HG02973 (cell line): ENCODE measurements around the gene APOBEC3B.
"Not testable (repeated sequence)": the region's sequence is repeated elsewhere in the genome, so short reads cannot be mapped to it uniquely, and the experiment has no call there.

Experiments
- ATAC-seq: cut with Tn5 transposase; IDR thresholded peaks from one replicate; pipeline ENCODE4 v1.9.1; 2021; ENCODE audit warnings: moderate library complexity; ENCODE audit not compliant: unreplicated experiment

Gene APOBEC3B

GRCh38 chr22:38965614-38966379, 16.4 kb upstream of the APOBEC3B start:
- ATAC-seq = no peak

DNA sequence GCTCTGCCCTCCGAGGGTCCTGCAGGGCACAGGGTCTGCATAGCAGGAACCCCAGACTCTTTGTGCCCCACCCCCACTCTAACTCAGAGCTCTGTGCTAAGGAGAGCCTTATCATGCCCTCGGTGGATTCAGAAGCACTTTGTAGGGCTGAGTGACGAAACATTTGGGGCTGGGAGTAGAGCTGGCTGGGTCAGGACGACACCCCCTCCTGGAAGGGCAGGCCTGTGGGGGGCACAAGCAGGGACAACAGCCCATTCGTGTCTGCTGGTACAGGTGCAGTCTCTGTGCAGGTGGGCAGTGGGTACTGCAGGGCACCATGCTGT, 15.8 kb upstream of the APOBEC3B start:
- ATAC-seq = no peak

GRCh38 chr22:38966942-38967341, 15.2 kb upstream of the APOBEC3B start:
- ATAC-seq = no peak

DNA sequence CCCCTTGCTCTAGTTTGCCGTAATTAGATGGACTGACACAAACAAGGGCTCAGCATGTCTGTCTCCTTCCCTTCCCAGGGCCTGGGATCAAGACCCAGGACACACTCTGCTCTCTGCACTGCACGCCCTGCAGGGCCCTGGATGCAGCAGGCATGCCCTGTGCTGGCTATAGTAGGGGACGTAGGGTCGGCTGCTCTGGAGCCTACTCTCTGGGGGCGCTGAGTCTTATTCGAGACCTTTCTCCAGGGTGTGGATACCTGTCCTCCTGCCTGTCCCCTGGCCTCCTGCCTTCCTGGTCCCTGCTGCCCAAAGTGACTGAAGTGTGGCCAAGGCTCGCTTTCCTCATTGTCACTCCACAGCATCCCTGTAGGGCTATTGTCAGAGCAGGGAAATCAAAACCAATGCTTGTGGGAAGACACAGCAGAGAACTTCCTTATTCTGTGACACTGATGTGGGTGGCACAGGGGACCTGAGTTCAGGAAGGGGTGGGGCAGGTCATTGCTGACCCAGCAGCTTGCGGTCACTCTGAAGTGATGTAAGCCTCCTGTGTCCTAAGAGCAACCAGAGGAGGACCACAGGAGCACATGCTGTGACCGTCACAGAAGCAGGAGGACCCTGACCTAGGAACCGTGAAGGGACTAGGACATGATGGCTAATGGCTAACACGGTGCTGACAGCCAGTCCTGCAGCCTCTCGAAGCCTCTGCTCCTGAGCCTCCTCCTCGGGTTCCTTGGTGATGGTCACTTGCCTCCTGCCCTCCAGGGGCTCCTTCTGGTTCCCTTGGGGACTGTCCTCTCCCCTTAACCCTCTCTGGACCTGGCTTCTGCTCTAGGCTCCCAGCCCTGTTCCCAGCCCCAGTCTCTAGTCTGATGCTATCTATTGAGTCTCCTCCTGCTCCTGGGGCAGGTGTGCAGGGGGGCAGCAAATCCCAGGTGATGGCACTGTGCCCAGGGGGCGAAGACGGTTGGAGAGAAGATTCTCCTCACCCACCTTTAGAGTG, 14.4 kb upstream of the APOBEC3B start:
- ATAC-seq = no peak

DNA sequence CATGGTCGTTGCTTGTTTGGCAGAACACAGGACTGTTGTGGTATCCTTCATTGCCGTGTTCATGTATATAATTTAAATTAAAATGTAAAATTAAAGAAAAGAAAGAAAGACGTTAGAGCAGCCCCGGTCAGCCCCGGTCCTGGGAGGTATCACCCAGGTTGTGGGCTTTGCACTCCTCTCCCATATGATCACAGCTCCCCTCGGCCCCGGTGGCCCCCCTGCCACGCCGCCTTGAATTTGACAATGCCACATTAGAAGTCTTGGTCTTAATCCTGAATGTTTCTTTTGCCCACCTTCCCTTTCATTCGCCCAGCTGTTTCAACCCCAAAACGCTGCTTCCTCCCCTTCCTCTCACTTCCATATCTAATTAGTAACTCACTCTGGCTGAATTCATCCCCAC, 13.3 kb upstream of the APOBEC3B start:
- ATAC-seq = no peak

DNA sequence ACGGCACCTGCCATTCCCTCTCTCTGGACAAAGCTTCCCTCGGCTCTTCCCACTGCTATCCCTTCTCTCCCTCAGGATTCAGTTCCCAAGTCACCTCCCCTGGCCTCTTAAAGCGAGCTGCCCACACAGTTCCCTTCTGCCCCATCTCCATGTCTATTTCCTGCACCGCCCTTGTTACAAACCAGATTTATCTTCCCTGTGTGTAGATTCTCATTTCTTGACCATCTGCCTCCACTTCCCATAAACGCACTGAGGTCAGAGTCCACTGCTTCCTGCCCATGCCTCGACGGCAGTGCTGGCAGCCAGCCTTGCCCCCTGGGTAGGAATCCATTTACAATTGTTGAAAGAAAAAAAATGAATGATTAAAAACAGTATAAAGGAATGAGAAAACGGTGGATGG, 11.6 kb upstream of the APOBEC3B start:
- ATAC-seq = no peak

- no peak for ATAC-seq
These were observed 10.9 kb upstream of the APOBEC3B start for GRCh38 chr22:38971202-38971601.

- no peak for ATAC-seq
These were observed 10.4 kb upstream of the APOBEC3B start for GRCh38 chr22:38971791-38972190.

DNA sequence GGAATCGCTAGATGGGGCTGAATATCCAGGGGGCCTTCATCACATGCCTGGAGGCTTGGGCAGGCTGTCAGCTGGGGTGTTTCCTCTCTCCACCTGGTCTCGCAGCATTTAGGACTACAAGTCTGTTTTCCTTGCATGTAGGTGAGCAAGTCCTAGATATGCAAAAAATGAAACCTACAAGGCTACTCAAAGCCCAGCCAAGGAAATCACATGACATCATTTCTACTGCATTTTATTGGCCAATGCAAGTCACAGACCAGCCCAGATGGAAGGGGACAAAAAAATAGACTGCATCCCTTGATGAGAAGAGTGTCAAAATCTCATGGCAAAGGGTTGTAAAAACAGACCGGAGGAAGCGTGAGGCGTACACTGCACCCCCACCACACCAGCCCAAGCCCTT, 9.6 kb upstream of the APOBEC3B start:
- no peak for ATAC-seq

GRCh38 chr22:38973289-38974169, 8.6 kb upstream of the APOBEC3B start:
- ATAC-seq = no peak

DNA sequence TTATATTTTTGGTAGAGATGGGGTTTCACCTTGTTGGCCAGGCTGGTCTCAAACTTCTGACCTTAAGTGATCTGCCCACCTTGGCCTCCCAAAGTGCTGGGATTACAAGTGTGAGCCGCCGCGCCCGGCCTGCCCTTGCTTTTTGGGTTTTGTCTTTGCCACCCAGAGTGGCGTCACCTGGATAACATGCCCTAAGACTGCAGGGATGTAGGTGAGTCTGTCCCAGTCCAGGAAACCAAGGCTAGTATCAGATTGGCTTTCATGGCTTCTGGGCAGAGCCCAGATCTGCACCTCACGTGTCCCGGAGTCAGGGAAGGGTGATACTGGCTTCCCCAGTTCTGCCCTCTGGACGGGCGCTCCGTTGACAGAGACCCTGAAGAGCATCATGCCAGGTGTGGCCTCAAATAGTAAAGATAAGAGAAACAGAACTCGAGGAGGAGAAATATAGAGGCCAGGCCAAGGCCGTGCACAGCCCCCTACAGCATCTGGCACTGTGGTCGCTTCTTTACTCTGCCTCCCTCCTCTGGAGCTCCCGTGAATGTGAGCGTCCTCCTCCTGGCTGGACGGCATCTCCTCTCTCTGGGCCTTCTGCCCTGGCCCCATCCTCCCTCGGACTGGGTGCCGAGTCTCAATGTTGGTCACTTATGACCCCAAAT, 7.8 kb upstream of the APOBEC3B start:
- no peak for ATAC-seq

DNA sequence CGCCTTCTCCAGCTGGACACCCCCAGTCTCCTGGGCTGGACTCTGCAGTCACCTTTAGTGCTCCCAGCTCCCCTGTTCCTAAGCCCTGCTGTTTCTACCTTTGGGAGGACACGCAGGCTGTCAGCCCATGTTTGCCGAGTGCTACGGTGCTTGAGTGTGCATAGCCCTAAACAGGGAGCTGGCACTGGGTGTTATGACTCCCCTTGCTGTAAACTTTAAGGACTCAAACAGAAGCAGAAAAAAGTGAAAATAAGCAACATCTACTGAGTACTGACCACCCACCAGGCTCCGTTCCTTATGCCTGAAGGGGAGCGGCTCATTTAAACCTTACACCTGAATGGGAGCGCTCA, 7.3 kb upstream of the APOBEC3B start:
- ATAC-seq = no peak

GRCh38 chr22:38977289-38977688, 4.9 kb upstream of the APOBEC3B start:
- ATAC-seq = not testable (repeated sequence)

DNA sequence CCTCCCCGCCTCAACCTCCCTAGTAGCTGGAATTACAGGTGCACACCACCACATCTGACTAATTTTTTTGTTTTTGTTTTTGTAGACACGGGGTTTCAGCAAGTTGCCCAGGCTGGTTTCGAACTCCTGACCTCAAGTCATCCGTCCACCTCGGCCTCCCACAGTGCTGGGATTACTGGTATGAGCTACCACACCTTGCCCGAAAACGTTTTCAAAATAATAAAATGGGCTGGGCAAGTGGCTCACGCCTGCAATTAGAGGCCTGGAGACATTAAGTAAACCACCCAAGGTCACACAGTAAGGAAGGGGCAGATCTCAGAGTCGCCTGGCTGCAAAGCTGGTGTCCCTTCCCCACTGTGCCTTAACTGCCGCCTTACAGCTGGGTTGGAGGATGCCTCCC, 1.6 kb upstream of the APOBEC3B start:
- not testable (repeated sequence) for ATAC-seq

DNA sequence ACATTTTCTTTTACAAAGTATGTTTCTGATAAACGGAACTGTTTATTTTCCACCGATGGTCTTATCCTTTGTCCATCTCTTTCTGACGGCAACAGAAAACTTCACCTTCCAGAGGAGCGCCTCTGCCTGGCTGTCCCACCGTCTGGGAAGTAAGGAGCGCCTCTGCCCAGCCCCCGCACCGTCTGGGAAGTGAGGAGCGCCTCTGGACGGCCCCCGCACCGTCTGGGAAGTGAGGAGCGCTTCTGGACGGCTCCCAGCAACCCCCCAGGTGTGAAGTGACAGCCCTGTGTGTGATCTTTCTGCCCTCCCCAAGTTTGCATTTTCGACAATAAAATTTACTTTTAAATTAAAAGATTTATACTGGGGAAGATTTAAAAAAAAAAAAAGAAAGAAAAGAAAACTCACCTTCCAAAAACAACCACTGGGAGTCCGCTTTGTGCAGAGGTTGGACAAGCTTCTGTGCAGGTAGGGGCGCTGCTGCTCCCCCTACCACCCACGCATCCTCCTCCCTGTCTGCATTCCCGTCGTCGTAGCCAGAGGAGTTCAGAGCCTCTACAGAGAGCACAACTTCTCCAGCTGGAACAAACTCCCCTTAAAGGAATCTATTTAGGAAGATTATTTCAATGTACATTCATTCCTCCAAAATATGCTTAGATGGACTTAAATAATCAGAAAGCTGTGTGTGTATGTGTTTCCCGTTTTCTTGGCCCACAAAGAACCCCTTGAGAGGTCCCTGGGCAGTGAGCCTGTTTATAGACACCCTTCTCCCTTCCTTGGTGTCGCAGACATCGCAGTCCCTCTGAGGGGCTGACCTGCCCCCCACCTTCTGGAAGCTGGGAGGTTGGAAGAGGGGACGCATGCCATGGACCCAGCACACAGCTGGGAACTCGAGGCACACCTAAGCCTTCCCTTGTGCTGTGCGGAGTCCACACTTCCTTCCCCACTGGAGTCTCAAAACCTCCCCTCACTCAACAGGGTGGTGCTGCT, 849 bp upstream of the APOBEC3B start:
- ATAC-seq = no peak

DNA sequence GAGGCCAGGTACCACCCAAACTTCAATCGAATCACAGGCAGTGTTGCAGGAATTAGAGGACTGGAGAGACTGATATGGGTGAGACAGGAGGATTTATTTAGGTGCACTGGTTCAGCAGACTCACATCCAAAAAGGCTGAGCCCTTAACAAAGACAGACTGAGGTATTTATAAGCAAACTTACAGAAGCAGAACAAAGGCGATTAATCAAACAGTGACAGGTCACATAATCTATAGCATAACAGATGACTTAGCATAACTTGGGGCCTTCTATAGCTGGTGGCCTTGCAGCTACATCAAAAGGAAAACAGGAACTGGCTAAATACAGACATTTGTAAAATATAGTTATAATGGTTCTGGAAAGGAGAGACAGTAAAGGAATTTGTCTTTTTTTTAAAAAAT, 2.1 kb downstream of the APOBEC3B start:
- ATAC-seq = no peak

- peak; percentile 61 for ATAC-seq
These were observed 2.9 kb downstream of the APOBEC3B start for GRCh38 chr22:38984784-38985757.

DNA sequence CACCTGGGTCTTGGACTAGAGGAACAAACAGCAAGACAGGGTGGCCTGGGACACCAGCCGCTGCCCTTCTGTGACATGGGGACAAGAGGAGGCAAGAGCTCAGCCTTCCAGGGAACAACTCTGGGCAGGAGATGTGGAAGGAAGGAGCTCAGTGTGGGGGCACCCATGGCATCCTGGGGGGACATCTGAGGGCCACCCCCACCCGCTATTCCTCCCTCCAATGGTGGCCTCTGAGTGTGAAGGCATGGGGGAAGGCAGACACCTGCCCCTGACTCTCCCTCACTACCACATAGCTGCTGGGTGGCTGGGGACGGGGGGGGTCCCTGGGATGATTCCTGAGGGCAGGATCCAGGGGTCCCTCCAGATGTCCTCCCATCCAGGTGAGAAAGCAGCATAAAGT, 4.5 kb downstream of the APOBEC3B start:
- no peak for ATAC-seq
